GM19240 (cell line): ENCODE measurements around the gene RDH12.
"Not testable (repeated sequence)": the region's sequence is repeated elsewhere in the genome, so short reads cannot be mapped to it uniquely, and the experiment has no call there.

Experiments used
- DNase-seq: peaks from one replicate; pipeline ENCODE4 v3.0.0; 2011; ENCODE audit warnings: low spot score; ENCODE audit not compliant: insufficient read length

The RDH12 gene

DNA sequence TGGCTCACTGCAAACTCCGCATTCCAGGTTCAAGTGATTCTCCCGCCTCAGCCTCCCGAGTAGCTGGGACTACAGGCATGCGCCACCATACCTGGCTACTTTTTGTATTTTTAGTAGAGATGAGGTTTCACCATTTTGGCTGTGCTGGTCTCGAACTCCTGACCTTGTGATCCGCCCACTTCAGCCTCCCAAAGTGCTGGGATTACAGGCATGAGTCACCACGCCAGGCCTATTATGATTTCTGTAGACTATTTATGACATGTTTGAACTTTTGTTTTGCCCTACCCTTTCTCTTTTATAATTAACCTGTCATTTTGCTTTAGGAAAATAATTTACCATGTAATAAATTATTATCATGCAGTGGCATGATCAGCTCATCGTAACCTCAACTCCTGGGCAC, at the start of gene RDH12:
TSS of gene RDH12 (plus strand) at position 395 of the 400 bp plus-strand sequence. CDS start 20,757 bp downstream, outside the sequence.
- not testable (repeated sequence) for DNase-seq

DNA sequence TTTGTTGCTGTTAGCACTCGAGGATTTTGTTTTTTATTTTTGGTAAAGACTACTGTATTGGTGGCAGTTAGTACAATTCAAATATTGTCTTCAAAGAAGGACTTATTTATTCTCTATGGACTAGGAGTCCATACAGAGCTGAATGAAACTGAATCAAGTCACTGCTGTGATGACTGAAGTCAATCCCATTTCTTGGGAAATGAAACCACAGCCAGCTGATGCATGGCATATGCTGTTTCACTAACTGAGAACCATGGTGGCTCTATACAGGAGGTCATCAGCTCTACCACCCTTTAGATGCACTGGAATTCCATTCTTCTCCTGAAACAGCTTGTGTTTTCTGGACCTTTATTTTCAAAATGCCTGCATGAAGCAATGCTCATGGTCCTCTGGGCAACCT, 49.5 kb upstream of the RDH12 start:
- DNase-seq = no peak

DNA sequence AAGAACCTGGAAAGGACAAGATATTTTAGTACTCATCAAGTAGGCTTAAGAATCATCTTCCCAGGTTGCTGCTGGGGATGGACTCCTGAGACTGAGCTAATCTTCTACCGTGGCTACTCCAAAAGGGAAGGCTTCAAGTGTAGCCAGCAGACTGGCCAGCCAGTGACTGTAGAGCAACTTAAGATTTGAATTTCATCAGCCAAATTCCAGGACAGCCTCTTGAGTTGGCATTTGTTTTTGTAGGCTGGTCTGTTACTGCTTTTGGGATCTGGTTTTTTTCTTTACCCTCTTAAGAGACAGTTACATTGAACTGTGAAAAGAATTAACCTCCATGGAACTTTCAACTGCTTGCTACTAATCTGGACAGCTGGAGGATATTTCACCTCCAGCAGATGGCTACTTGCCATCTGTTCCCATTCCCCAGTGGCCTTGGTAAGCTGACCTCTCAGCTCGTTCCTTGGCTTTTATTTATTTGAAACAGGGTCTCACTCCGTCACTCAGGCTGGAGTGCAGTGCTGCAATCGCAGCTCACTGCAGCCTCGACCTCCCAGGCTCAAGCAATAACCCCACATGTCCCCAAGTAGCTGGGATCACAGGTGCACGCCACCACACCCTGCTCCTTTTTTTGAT, 47.9 kb upstream of the RDH12 start:
- no peak for DNase-seq

DNA sequence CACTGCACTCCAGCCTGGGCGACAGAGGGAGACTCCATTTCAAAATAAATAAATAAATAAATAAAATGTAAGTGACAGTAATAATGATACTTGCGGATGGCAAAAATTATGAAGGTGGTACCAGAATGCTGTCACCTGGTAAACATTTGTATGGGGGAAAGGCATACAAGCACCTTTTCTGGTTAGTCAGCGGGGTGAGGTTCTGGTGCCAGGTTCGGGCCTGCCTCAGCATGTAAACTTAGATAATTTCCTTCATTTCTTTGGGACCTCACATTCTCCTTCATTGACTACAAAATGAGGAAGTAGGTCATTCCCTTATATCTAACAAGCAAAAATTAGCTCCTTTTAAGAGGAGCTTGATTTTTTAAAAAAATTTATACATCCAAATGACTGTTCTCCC, 38.1 kb upstream of the RDH12 start:
- no peak for DNase-seq

DNA sequence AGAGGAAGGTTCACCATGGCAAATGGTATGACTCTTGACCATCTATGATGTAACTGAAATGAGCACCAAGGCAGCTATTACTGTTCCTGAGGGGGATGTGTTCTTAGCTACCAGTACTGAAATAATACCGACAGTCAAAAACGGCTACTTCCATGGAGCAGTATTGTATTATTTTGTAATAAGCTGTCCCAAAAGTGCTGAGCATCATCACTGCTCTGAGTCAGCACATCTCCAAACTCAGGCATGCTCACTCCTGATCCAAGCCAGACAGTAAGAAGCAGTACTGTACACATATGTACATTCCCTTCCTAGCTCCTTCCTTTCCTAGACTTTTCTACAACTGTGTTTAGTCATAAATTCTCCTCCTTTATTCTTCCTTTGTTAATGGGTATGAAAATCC, 35.8 kb upstream of the RDH12 start:
- no peak for DNase-seq

DNA sequence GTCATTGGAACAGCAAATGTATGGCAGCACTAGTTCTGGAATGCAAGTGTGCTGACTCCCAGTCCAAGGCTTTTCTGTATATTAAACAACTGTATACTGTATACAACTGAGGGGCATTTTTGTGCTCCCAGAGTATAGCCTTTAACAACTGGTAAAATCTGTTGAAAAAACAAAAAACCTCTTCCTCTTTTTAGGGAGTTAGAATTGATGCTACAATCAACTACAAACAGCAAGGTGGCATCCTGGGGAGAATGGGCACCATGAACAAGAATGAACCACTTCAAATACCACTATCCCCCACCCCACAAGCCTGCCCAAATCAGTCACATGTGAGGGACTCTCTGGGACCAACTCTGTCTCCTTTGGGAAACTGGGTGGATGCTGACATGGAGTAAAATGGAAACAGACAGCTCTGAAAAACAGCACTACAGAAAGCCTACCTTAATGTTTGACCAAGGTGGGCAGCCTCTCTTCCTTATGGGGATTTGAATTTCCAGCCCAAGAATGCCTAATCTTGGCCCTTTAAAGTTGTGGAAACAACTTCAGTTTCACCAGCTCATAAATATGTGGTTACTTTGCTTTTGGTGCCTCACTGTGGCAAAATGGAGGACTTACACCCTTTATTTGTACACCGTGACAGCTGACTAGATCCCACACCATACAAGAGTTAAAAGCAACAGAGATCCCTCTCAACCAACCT, 34.8 kb upstream of the RDH12 start:
- DNase-seq = peak; percentile 21

DNA sequence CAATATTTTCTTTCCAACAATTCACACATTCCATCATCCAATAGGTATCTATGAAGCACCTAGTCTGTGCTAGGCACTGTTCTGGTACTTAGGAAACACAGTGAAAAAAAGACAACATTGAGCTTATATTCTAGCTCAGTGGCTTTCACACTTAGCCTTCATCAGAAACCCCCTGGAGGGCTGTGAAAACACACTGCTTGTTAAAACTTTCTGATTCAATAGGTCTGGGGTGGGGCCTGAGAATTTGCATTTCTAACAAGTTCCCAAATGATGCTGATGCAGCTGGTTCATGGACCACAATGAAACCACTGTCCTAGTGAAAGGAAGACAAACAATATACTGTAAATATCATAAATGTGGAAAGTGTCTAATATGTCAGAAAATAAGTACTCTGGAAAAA, 33.1 kb upstream of the RDH12 start:
- DNase-seq = no peak

DNA sequence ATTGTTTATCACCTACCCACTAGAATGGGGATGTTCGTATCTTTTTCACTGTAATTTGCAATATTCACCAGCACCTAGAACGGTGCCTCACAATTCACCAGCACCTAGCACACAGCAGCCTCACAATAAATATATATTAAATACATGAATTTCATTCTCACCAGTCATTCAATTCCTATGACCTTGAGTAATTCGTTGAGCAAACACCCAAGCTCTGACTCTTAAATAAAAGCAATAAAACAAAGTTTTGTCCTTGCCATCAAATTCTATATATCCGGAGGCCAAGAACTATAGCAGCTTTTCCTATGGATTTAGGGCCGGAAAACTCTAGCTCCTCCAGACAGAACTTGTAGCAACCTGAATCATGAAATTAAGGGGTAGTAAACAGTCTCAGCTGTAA, 28.2 kb upstream of the RDH12 start:
- no peak for DNase-seq

DNA sequence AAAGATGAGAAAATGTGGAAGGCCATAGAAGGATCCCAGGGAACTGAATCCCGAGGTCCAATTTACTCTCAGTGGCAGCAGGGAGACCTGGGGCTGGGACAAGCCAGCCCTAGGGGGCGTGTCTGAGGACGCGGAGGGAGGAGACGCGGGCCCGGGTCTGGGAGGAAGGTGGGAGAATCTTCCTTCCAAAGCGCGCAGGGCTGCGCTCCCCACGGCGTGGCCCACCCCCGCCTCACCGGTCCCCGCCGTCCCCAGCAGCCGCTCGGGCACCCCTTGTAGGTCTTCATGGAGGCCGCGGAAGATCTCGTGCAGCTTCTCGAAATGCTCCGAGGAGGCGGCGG, 27.6 kb upstream of the RDH12 start:
- DNase-seq = peak; percentile 16

DNA sequence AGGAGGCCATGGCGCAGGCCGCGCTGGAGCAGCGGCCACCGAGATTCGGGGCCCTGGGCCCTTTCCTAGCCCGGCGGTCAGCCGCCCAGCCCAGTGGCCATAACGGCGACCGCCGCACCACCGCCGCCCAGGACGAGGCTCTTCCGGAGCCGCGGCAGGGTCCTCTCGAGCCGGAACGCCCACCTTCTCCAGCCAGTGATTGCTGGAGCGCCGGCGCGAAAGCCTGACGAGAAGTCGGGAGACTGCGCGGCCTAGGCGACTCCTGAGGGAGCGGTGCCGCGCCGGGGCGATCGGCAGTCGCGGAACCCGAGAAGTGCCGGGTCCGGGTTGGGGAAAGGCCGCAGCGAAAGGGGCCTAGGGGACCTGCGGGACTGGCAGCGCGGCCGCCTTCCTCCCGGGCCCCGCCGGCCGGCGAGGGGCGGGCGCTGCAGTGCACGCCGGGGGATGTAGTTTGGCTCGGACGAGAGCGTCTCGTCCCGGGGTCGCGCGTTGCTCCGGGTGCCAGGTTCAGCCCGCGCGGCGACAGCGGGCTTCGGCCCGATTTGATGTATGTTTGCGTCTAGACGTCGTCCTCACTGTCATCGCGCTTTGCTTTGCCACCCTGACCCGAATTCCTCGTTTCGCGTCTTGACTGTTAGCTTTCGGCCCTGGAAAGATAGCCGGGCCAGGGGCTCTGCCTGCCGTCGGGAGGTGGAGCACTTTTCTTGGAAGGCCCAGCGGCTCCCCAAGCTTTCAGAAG, 27.0 kb upstream of the RDH12 start, which contains the start of gene VTI1B:
TSS of gene VTI1B (minus strand) at position 153 of the 739 bp plus-strand sequence. CDS start at position 10, 143 bp downstream.
- DNase-seq = peak; percentile 69

DNA sequence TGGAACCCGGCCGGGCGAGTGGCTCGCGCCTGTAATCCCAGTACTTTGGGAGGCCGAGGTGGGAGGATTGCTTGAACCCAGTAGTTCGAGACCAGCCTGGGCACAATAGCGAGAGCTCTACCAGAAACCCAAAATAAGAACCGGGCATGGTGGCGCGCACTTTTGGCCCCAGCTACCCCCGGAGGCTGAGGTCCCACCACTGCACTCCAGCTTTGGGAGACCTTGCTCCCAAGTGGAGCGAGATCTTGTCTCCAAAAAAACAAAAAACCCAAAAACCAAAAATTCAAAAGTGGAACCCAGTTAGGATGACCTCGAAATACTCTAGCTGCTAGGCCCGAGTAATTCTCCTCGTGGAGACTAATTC, 26.5 kb upstream of the RDH12 start:
- no peak for DNase-seq

DNA sequence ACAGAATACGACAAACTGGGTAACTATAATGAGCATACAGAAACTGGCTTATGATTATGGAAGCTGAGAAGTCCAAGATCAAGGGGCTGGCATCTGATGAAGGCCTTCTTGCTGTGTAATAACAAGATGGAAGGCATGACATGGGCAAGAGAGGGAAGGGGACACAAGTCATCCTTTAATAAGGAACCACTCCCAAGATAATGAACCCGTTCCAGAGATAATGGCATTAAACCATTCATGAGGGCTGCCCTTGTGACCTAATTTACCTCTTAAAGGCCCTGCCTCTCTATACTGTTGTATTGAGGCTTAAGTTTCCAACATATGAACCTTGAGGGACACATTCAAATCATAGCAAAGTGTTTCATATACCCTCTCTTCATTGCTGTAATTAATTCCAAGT, 22.7 kb upstream of the RDH12 start:
- DNase-seq = no peak

DNA sequence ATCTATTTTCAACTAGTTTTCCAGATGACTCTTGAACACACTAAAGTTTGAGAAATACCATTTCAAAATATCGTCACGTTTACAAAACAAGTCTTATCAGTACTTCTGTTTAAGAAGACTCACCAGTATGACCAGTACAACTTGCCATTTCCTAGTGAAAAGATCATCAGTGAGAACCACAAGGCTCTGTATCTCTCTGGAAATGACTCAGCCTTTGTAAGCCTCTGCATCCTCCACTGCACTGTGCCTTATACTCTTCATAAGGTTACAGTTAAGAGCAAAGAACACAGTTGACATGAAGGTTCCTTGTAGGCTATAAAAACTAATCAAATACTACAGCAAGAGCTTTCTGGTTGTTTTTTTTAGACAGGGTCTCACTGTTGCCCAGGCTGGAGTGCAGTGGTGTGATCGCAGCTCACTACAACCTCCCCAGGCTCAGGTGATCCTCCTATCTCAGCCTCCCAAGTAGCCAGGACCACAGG, 21.5 kb upstream of the RDH12 start:
- DNase-seq = peak; percentile 30

DNA sequence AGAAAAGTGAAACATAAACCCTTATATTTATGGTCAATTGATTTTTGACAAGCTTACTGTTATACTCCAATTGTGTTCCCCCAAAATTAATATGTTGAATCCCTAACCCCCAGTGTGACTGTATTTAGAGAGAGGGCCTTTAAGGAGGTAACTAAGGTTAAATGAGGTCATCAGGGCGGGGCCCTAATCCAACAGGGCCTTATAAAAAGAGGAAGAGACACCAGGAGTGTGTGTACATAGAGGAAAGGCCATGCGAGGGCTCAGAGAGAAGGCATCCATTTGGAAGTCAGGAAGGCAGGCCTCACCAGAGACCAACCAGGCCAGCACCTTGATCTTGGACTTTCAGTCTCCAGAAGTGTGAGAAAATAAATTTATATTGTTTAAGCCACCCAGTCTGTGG, 20.7 kb upstream of the RDH12 start:
- DNase-seq = no peak

DNA sequence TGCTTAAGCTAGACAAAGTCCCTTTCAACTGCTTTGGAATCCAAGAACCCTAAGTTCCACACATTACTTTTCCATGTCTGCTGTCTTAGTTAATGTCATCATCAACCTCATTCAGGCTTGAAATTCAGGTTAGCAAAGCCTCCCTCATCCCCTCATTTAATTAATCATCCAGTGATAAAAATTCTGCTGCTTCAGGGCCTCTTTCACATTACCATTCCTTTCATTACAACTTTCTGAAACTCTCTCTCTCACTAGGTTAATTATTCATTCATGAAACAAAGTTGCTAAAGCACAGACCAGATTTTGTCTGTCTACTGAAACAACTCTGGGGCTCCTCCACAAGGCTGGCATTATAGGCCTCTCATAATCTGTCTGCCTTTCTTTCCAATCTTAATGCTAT, 17.8 kb upstream of the RDH12 start:
- DNase-seq = no peak

DNA sequence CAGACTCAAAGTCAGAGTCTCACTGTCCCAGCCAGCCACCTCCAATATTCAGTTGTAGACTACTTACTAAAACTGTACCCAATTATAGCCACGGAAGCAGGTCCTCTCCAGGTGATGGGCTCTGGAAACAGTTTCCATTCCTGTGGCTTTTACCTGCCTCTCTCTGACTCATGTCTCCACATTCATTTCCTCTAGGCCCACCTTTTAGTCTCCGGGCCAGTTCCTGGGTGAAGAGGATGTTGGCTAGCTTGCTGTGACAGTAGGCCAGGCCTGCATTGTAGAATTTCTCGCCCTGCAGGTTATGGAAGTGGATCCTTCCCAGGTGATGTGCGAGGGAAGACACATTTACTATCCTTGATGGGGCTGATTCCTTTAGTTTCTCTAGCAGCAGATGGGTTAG, 11.7 kb upstream of the RDH12 start:
- no peak for DNase-seq

DNA sequence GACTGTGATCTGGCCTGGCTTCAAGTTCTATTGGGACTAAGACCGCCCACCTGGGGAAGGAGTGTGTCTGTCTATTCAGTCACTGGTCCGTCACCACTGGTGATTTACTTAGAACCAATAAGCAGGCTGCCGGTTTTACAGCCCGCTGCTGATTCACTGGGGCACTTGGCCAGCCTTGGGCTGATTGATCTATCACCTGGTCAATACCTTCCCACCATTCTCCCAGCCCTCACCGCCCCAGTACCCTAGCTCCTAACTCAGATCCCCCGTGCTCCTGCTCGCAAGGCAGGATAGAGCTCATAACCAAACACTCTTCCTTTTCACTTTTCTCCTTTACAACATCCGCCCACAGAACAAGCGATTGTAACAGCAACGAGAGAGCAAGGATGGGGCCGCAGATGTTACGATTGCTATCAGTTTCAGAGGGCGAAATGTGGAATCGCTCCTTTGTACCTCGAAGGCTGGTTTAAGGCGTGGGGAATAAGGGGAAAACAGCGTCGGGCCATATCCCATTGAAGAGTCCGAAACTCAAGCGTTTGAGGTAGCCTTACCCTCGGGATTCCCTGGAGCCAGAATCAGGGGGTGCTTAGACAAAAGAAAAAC, 6.8 kb upstream of the RDH12 start:
- peak; percentile 82 for DNase-seq

DNA sequence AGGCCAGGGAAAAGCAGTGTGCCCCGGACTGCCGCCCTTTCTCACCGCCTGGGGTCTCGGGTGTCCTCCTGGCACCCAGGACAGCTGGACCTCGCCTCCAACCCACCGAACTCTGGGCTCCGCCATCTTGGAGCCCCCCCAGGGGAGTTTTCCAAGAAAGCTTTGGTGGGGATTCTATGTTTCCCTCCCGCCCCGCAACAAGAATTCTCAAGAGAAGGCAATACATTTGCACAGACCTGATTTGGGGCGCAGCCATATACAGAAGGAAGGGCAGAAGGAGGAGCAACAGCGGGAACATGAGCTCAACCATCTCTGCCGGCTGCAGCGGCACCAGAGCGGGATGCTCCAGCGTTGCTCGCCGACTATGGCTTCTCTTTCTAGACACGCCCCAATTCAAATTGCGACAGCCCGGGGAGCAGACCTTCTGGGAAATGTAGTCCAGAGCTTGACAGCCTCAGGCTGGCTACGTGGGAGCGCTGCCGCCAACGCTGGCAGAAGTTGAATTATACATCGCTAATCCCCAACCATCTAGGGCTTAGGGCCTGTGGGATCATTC, 6.2 kb upstream of the RDH12 start, which contains the start of gene RDH11:
TSS of gene RDH11 (minus strand) at position 371 of the 556 bp plus-strand sequence. CDS start at position 310, 61 bp downstream.
- peak; percentile 83 for DNase-seq

DNA sequence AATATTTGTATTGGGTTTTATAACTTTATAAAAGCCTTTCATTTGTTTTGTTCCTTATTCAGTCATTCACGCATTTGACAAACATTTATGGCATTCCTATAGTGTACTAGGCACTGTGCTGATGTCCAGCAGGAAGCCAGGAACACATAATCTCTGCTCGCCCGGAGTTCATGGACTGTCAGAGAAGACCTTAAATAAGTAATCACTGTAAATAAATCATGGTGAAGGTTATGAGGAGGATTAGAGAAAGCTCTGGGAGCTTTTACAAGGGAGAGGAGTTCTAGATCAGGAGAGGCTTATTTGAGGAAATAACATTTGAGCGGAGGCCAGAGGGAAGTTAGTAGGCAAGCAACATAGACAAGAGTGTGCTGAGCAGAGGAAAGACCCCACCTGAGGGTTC, 4.7 kb upstream of the RDH12 start:
- DNase-seq = no peak

DNA sequence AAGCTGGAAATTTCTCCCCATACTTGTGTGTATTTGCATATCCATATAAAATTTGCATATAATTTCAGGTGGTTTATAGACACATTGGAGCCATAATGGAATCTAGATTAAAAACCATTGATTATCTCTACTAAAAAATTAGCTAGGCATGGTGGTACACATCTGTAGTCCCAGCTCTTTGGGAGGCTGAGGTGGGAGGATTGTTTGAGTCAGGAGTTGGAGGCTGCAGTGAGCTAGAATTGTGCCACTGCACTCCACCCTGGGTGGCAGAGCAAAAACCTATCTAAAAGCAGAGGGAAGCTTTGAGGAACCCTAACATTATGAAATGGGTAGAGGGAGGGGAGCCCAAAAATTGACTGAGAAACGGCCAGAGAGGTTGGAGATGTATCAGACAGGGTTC, 3.5 kb upstream of the RDH12 start:
- no peak for DNase-seq

DNA sequence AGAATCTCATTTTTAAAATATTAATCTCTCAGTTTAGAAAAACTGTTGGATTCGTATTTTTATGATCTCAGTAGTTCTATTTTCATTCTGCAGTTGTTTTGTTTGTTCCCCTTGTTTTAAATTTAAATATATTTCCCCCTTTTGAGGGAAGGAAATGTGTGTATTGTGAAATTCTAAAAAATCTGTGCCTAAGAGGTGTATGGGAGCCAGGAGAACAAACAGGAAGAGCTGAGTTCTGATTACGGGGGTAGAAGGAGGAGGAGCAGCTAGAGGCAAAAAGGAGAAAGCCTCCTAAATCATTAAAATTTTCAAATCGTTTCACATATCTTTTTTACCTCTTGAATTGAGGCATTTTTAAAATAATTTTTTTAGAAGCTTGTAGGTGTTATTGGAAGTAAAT, 2.3 kb downstream of the RDH12 start:
- no peak for DNase-seq
